22Rv1 (cell line): ENCODE results near the gene ONECUT3.
"Not testable (repeated sequence)": the region's sequence is repeated elsewhere in the genome, so short reads cannot be mapped to it uniquely, and the experiment has no call there.

Experiments used
- CTCF ChIP-seq: fragments of 450-650 bp; IDR thresholded peaks from 2 replicates; pipeline ENCODE4 v1.5.1; 2017; ENCODE audit warnings: mild to moderate bottlenecking
- ZFX ChIP-seq: fragments of 450-650 bp; IDR thresholded peaks from 2 replicates; pipeline ENCODE4 v1.6.1; 2017; ENCODE audit warnings: antibody characterized with exemption, borderline replicate concordance

- not testable (repeated sequence) for TF ChIP-seq CTCF, ZFX
Measured at GRCh38 chr19:1797313-1797712, 44.0 kb downstream of the ONECUT3 start.
